HG02938 (cell line): ENCODE data around the gene GIMAP5.
"Not testable (repeated sequence)": the region's sequence is repeated elsewhere in the genome, so short reads cannot be mapped to it uniquely, and the experiment has no call there.

ENCODE experiments used
- ATAC-seq: cut with Tn5 transposase; IDR thresholded peaks from one replicate; pipeline ENCODE4 v1.9.1; 2021; ENCODE audit warnings: mild to moderate bottlenecking, moderate library complexity; ENCODE audit not compliant: unreplicated experiment

GIMAP5 gene

DNA sequence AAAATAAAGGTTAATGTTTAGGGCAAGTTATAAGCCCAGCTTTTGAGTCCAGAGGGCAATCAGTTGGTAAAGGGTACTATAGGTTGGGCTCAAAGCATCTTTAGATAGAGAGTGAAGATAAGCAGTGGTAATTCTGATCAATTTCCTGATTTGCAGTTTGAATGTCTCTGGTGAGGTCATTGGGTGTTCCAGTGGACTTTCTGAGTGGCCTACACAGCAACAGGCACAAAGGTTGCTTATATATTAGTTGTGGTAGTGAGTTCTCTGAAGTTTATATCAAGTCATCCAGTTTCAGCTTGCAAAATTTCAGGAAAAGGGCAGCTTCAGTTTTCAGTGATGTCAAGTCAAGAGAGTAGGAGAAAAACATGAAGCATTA, 29.1 kb downstream of the GIMAP5 start:
- no peak for ATAC-seq

GRCh38 chr7:150769768-150770167, 32.5 kb downstream of the GIMAP5 start:
- ATAC-seq: no peak

- ATAC-seq: not testable (repeated sequence)
Observed at GRCh38 chr7:150774131-150774530, 36.9 kb downstream of the GIMAP5 start.

DNA sequence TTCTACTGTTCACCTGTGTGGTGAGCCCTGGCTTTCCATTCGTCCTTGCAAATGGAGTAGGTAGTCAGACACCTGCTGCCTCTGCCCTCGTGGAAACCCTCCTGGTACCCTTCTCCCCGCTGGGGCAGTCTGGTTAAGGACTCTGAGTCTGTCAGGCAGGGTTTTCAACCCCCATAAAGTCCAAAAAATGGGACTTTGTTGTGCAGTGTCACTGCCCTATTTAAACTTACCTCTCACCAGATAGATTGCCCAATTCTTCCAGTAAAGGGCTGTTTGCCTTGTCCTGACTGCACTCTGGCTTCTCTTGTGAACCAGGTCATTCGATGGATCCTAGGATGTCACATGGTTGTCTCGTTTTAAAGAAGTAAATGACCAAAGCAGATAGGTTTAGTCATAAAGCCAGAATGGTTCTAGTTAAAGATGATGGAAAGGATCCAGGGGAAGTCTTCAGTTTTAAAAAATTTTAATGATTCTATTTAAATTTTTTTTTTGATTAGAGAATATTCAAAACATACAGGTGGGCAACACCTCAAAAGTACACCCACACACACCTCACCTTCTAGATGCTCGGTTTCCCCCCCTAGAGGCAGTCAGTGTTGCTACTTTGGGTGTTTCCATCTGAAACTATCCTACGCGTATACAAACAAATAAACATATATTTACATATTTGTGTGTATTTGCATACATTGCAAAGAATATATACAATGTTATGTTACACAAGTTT, 41.0 kb downstream of the GIMAP5 start:
- no peak for ATAC-seq

GRCh38 chr7:150778738-150779301, 41.6 kb downstream of the GIMAP5 start:
- no peak for ATAC-seq

DNA sequence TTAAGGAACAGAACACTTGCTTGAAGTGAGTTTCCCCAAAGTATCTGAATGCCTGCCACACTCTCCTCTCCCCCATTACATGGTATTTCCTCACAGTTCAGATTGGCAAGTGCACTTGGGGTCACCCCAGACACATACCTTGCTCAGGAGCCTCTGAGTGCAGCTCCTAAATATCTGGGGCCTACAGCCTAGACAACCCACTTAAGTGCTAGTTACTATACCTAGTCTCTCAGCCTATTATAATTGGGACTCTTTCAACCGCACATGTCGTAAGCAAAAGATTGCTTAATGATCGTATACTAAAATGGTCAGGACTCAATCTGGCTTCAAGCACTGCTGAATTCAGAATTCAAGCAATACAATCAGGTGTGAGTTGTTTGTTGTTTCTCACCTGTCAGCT, 43.1 kb downstream of the GIMAP5 start:
- ATAC-seq: no peak

DNA sequence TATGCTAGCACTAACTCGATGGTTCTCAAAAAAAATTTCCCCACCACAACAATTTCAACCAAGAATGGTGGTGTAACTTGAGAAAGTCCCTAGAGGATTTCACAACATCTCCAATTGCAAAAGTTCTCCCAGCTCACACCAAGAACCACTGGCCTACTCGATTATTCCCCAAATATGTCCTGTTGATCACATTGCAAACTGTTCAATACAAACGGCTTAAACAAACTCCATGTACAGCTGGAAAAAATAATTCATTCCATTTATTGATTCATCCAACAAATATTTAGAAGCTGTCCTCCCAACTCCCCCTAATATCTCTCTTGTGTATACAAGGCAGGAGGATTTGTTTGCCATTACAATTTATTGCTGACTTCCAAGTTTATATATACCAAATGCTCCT, 43.9 kb downstream of the GIMAP5 start:
- no peak for ATAC-seq

GRCh38 chr7:150781961-150782360, 44.7 kb downstream of the GIMAP5 start:
- ATAC-seq: no peak

DNA sequence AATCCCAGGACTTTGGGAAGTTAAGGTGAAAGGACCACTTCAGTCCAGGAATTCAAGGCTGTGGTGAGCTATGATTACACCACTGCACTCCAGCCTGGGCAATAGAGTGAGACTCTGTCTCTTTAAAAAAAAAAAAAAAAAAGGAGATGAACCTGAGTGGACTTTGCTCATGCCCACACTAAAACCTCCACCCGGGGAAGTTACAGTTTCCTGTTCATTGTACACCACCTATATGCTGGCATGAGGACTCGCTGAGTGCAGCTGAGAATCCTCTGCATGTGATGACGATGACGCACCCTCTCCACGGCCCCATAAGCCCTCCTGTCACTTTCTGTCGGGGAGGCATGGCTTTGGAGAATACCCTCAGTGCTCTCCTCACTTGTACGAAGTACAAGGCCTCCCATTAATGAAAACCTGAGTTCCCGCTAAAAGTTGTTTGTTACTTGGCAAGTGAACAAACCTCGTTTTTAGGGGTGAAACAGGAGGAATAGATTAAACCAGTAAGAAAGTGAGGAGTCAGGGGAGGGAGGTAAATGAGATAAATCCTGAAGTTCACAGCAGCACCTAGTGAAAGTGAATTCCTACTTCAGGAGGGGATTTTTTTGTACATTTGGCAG, 47.0 kb downstream of the GIMAP5 start:
- no peak for ATAC-seq

DNA sequence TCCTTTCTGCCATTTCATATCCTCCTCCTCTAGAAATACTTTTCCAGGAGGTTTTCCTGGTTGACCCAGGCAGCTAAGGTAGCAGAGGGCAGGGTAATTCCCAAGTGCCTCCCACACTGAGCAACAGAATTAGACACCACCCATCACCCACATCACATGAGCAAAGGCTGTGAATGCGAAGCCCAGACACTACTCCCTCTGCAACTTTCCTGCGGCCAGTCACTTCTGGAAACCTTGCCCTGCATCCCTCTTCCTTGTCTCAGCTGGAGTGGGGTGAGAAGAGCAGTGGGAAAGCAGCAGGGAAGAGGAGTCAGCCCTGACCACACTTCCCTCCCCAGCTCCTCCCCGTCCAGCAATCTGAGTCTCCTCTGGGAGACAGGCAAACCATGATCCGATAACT, 47.7 kb downstream of the GIMAP5 start:
- ATAC-seq: no peak

GRCh38 chr7:150787321-150788281, 50.4 kb downstream of the GIMAP5 start:
- ATAC-seq: no peak

- no peak for ATAC-seq
Observed at GRCh38 chr7:150788474-150789269, 51.5 kb downstream of the GIMAP5 start.

DNA sequence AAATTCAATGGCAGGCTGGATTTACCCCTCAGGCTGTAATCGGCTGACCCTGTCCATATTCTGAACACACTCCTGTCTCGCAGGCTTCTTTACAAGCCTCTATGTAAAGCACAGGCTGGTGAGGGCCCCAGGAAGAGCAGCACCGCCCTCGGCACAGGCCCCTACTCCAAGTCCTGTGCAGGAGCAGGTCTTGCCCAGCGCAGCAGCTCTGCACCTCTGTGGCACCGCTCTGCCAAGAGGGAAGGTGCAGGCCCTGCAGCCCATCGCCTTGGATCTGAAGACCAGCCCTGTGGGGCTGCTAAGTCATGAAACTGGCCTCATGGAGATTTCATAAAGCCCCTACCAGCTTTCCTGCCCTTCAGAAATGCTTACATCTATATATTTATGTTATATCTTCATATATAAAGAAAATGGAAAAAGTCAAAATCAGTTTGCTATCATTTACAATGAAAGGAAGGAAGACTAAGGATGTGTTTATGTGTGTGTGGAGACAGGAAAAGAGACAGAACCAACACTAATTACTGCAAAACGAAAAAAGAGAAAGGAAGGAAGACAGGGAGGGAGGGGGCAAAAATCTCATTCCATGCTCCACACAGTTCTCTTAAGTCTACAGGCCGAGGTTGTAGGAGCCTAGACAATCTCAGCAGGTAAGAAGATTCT, 53.3 kb downstream of the GIMAP5 start:
- ATAC-seq: no peak

GRCh38 chr7:150791304-150791703, 54.1 kb downstream of the GIMAP5 start:
- ATAC-seq: no peak

DNA sequence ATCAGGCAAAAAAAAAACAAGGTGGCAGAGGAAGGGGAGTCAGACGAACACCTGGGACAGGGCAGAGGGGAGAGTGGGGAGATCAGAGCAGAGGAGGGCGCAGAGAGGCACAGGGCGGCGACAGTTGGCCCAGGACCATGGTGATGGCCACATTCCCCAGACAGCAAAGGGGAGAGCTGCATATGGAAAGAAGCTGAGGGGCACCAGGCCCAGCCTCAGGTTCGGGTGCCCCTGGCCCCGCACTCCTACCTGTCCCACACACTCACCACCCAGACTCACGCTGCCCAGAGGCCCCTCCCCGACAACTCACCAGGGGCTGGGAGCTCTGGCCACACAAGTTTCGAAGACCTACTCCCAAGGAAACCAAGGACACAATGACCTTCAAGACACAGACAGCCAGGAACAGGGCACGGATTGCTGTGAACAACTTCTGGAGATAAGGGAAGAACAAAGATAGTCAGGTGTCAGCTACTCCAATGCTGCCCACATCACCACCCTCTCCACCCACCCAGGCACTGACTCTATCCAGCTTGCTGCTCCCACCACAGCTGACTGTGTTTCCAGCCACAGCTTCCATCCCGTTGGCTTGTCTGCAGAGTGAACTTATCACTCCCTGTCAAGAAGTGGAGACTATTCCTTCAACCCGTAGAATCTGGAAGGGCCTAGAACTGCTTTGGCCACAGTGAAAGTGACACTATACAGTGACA, 54.7 kb downstream of the GIMAP5 start:
- ATAC-seq: no peak
